HPDE6-E6E7 (cell line): ENCODE measurements around the gene AREG.

Experiments used
- DNase-seq: peaks from one replicate; pipeline ENCODE4 v3.0.0; 2011; ENCODE audit warnings: missing footprints; ENCODE audit errors: extremely low spot score

Gene AREG

GRCh38 chr4:74431113-74431826, 13.7 kb upstream of the AREG start:
- no peak for DNase-seq

- DNase-seq, result no peak
These were observed 11.9 kb upstream of the AREG start for GRCh38 chr4:74433043-74433442.

GRCh38 chr4:74433541-74434172, 11.3 kb upstream of the AREG start:
- DNase-seq, result no peak

- DNase-seq, result no peak
These were observed 9.6 kb upstream of the AREG start for GRCh38 chr4:74435296-74435695.

GRCh38 chr4:74437866-74438265, 7.1 kb upstream of the AREG start:
- DNase-seq, result no peak

- no peak for DNase-seq
These were observed 6.3 kb upstream of the AREG start for GRCh38 chr4:74438661-74439060.

GRCh38 chr4:74439952-74440351, 5.0 kb upstream of the AREG start:
- no peak for DNase-seq

- DNase-seq, result no peak
These were observed 4.6 kb upstream of the AREG start for GRCh38 chr4:74440356-74440755.

- no peak for DNase-seq
These were observed 3.2 kb upstream of the AREG start for GRCh38 chr4:74441744-74442143.

- no peak for DNase-seq
These were observed 1.4 kb downstream of the AREG start for GRCh38 chr4:74446193-74446868.

GRCh38 chr4:74446896-74447295, 2.0 kb downstream of the AREG start:
- DNase-seq, result no peak

GRCh38 chr4:74447636-74448233, 2.8 kb downstream of the AREG start:
- no peak for DNase-seq

- peak; percentile 25 for DNase-seq
These were observed 4.8 kb downstream of the AREG start for GRCh38 chr4:74449571-74450297.

- DNase-seq, result no peak
These were observed 5.4 kb downstream of the AREG start for GRCh38 chr4:74450298-74450683.

GRCh38 chr4:74451214-74451661, 6.3 kb downstream of the AREG start:
- DNase-seq, result no peak

GRCh38 chr4:74453037-74453635, 8.2 kb downstream of the AREG start:
- DNase-seq, result no peak

- no peak for DNase-seq
These were observed 9.2 kb downstream of the AREG start for GRCh38 chr4:74453829-74454742.

GRCh38 chr4:74455361-74456055, 10.6 kb downstream of the AREG start:
- no peak for DNase-seq

- no peak for DNase-seq
These were observed 11.3 kb downstream of the AREG start for GRCh38 chr4:74456056-74456744.
